K562 (cell line): ENCODE data around the gene CRPPA. TPM values are rescaled to one million over a fixed set of nuclear protein-coding genes. Genes with fewer than 3 reads are reported as not detected.
A peak's percentile ranks its signal among the peaks of the same experiment; 100 is the strongest.

Source experiments
- CHAMP1 ChIP-seq: fragments of 450-650 bp; IDR thresholded peaks from 2 replicates; pipeline ENCODE4 v1.6.1; 2016; ENCODE audit warnings: mild to moderate bottlenecking
- CREB1 ChIP-seq, 2 experiments: sonication (generic) in 1 of 2; formaldehyde crosslinking in 1 of 2; IDR thresholded peaks; 2 replicates each; pipeline versions ENCODE4 v1.6.1 to v1.8.0; 2012 to 2022; ENCODE audit warnings: inconsistent platforms in 1 of 2, mild to moderate bottlenecking in 1 of 2, missing genetic modification reagents in 1 of 2, moderate library complexity in 1 of 2
- FOXK1 ChIP-seq: sonication (generic); formaldehyde crosslinking; IDR thresholded peaks from 2 replicates; pipeline ENCODE4 v1.8.0; 2022; ENCODE audit warnings: missing genetic modification reagents, mild to moderate bottlenecking, borderline replicate concordance
- FOXK2 ChIP-seq, 2 experiments: fragments of 450-650 bp; IDR thresholded peaks in 1 of 2; conservative IDR thresholded peaks in 1 of 2; 2 replicates each; pipeline ENCODE4 v1.6.1; 2016; ENCODE audit warnings: low read depth in 2 of 2, mild to moderate bottlenecking in 1 of 2
- FOXP1 ChIP-seq: sonication (generic); formaldehyde crosslinking; IDR thresholded peaks from 2 replicates; pipeline ENCODE4 v1.8.0; 2022; ENCODE audit warnings: mild to moderate bottlenecking, missing genetic modification reagents
- GATAD2A ChIP-seq: fragments of 450-650 bp; IDR thresholded peaks from 2 replicates; pipeline ENCODE4 v1.6.1; 2017
- MAX ChIP-seq: sonication (generic); formaldehyde crosslinking; IDR thresholded peaks from 2 replicates; pipeline ENCODE4 v1.9.0; 2022; ENCODE audit warnings: mild to moderate bottlenecking, missing genetic modification reagents
- MCM2 ChIP-seq: fragments of 450-650 bp; IDR thresholded peaks from 2 replicates; pipeline ENCODE4 v1.6.1; 2017; ENCODE audit warnings: low read depth, mild to moderate bottlenecking
- MEF2A ChIP-seq: IDR thresholded peaks from 2 replicates; pipeline ENCODE4 v1.6.1; 2011; ENCODE audit warnings: low read depth, mild to moderate bottlenecking, low read length, moderate library complexity; ENCODE audit not compliant: control insufficient read depth
- NFYB ChIP-seq: IDR thresholded peaks from 2 replicates; pipeline ENCODE4 v1.6.1; 2011; ENCODE audit warnings: mild to moderate bottlenecking, moderate library complexity; ENCODE audit not compliant: insufficient read length; ENCODE audit errors: extremely low read depth
- NRF1 ChIP-seq, 2 experiments: fragments of 450-650 bp; IDR thresholded peaks in 1 of 2; conservative IDR thresholded peaks in 1 of 2; 2 replicates each; pipeline ENCODE4 v1.6.1; 2014; ENCODE audit warnings: mild to moderate bottlenecking in 2 of 2
- RFX1 ChIP-seq: fragments of 450-650 bp; IDR thresholded peaks from 2 replicates; pipeline ENCODE4 v1.6.1; 2016; ENCODE audit warnings: mild to moderate bottlenecking, moderate library complexity
- SMARCA4 ChIP-seq: fragments of 450-650 bp; IDR thresholded peaks from 2 replicates; pipeline ENCODE4 v1.6.1; 2016
- SPI1 ChIP-seq: IDR thresholded peaks from 2 replicates; pipeline ENCODE4 v1.6.1; 2011; ENCODE audit warnings: low read depth, low read length, control low read depth, borderline replicate concordance
- TCFL5 ChIP-seq: fragments of 250-450 bp; sonication (Bioruptor Pico); conservative IDR thresholded peaks from 2 replicates; pipeline ENCODE4 v1.6.1; 2021; ENCODE audit warnings: mild to moderate bottlenecking, moderate library complexity, matching md5 sums
- ZBTB1 ChIP-seq: sonication (generic); formaldehyde crosslinking; IDR thresholded peaks from 2 replicates; pipeline ENCODE4 v1.8.1; 2023; ENCODE audit warnings: missing genetic modification reagents, low read depth, mild to moderate bottlenecking, borderline replicate concordance
- ZMIZ1 ChIP-seq, 2 experiments: fragments of 150-350 bp in 1 of 2; IDR thresholded peaks; 2 replicates each; pipeline ENCODE4 v1.6.1; 2012 to 2016; ENCODE audit warnings: low read depth in 2 of 2, low read length in 2 of 2, mild to moderate bottlenecking in 1 of 2, moderate library complexity in 1 of 2
- ZNF121 ChIP-seq: sonication (generic); formaldehyde crosslinking; conservative IDR thresholded peaks from 2 replicates; pipeline ENCODE4 v1.8.0; 2022; ENCODE audit warnings: missing genetic modification reagents
- ZNF589 ChIP-seq: fragments of 200-800 bp; sonication (Bioruptor generic); IDR thresholded peaks from 2 replicates; pipeline ENCODE4 v1.6.1; 2016; ENCODE audit warnings: low read depth, missing genetic modification characterization, missing compliant biosample characterization
- ZZZ3 ChIP-seq: fragments of 450-650 bp; IDR thresholded peaks from 2 replicates; pipeline ENCODE4 v1.6.1; 2016; ENCODE audit warnings: antibody characterized with exemption, mild to moderate bottlenecking, moderate library complexity
- polyA plus RNA-seq, 8 experiments: library from polyadenylated mRNA; depleted of rRNA in 4 of 8; stranded (reverse) in 5 of 8; unstranded in 3 of 8; fragments of >200 nt; fragmentation: Nextera tagmentation in 2 of 8; fragmentation: Illumina TruSeq in 1 of 8; extraction: Ambion mirVana in 2 of 8; extraction: Trizol in 1 of 8; gene quantifications; 2 replicates each; pipeline versions ENCODE4 v1.2.1 to v1.2.3, GENCODE V29; 2011 to 2014; ENCODE audit warnings: inconsistent platforms in 1 of 8, missing spikeins in 1 of 8
- total RNA-seq, 7 experiments: library from RNA; depleted of rRNA in 6 of 7; stranded (reverse); fragments of >200 nt in 6 of 7; fragmentation: Illumina TruSeq in 2 of 7; extraction: Trizol in 2 of 7; gene quantifications; 2 replicates each; pipeline versions ENCODE4 v1.2.1 to v1.2.3, GENCODE V29; 2011 to 2021; ENCODE audit warnings: low replicate concordance in 1 of 7

CRPPA gene
- total and polyA plus RNA-seq, 9 of the 15 experiments (the other 6 are each of a cell fraction or from before 2014, with no cell fraction given): 3.9 to 14.4 (median 7.8) TPM

- TF ChIP-seq CREB1 (IDR thresholded peaks at IDR 0.05) (no peak), CREB1 (CRISPR knock-in tag; IDR thresholded peaks at IDR 0.05) (peak; percentile 33; the same call in 1 of the 2 replicates), TCFL5 (no peak), FOXP1 (CRISPR knock-in tag) (peak; percentile 94), SPI1 (no peak), ZMIZ1 (IDR thresholded peaks at IDR 0.05; ENCODE audit: low read depth in 2 of 2, low read length in 2 of 2) (0 out of 4 replicates have a peak, but pooled peaks of 1 of the 2 experiments have one; percentile 21), ZBTB1 (CRISPR knock-in tag) (peak; percentile 13; the same call in 1 of the 2 replicates), NFYB (no peak), ZNF121 (CRISPR knock-in tag) (no peak), FOXK1 (CRISPR knock-in tag) (peak; percentile 83; the same call in 1 of the 2 replicates), MAX (peak; percentile 51; the same call in 1 of the 2 replicates), CHAMP1 (peak; percentile 88; the same call in 1 of the 2 replicates), GATAD2A (no peak), SMARCA4 (peak; percentile 59; the same call in 1 of the 2 replicates), RFX1 (no peak), ZNF589 (CRISPR knock-in tag) (no peak; the same call in 1 of the 2 replicates), MEF2A (no peak), ZZZ3 (no peak), FOXK2 (conservative IDR thresholded peaks at IDR 0.05 in 1 of 2, IDR thresholded peaks at IDR 0.05 in 1 of 2; ENCODE audit: low read depth in 2 of 2) (peak; percentile 74 to 80; a peak in 3 of 4 replicates), NRF1 (conservative IDR thresholded peaks at IDR 0.05 in 1 of 2, IDR thresholded peaks at IDR 0.05 in 1 of 2) (peak; percentile 94 to 95), MCM2 (no peak)
Observed at GRCh38 chr7:16420649-16421332, 547 bp downstream of the CRPPA start (continued).
